Measurements from ENCODE around the gene STXBP3. TPM values are rescaled to one million over a fixed set of nuclear protein-coding genes. Genes with fewer than 3 reads are reported as not detected.

Gene STXBP3
- total and polyA plus RNA-seq, 2 of the 8 experiments (the other 6 are each of a cell fraction or from before 2014, with no cell fraction given): 6.0 to 38.5 TPM

DNA sequence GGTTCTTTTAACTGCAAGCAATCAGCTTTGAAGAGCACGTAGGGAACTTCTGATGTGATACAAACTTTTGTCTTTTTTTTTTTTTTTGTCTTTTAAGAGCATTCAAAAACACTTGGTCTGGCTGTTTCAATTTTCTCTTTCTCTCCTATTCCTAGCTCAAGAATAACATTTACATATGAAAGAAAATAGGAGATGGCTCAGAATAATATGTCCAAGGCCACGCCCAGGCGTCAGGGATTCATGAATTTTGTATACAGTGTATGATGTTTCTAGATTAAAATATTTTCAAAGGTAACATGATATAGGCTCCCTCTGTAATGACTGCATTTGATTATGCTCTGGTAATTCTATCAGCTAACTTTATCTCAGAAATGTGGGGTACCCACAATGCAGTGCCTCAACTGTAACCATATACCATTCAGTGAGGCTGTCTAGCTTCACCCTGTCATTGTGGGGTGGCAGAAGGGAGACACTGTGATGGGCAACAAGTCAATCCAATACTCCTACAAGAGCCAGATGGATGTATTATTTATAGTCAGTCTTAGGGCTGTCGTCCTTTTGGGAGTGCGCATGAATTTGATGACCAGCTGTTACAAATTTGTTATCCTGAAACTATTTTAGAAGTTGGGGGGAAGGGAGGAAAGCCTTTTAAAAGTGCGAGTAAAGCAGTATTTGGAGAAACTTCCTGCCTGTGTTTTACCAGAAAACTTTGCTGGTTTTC is 111.9 kb downstream of the STXBP3 start:
- Histone ChIP-seq H4K91ac (replicated peaks; ENCODE audit: insufficient read length, low read length) (no peak overlapping the region), H4K20me1 (replicated peaks in 1 of 2; ENCODE audit: control insufficient read depth in 1 of 2, insufficient read depth in 2 of 2, low read length in 2 of 2) (no peaks in the 10 kb centered on the region), H4K5ac (ENCODE audit: insufficient read length, low read depth, low read length) (no peak overlapping the region), H2AFZ (ENCODE audit: low read length) (no peak overlapping the region), H2BK15ac (ENCODE audit: low read length) (no peak overlapping the region), H3K4ac (replicated peaks; ENCODE audit: insufficient read length, low read depth, low read length) (no peak overlapping the region), H2BK20ac (ENCODE audit: low read length) (no peak overlapping the region), H3K27ac (ENCODE audit: low read depth, low read length) (no peak overlapping the region), H3K79me1 (ENCODE audit: low read depth, low read length) (no peaks in the 10 kb centered on the region), H2BK12ac (ENCODE audit: low read depth, low read length) (no peak overlapping the region), H2BK5ac (ENCODE audit: low read depth, low read length) (no peak overlapping the region), H2AK5ac (ENCODE audit: low read depth, low read length) (no peak overlapping the region), H3K14ac (ENCODE audit: insufficient read length) (no peak overlapping the region), H3K9ac (replicated peaks in 1 of 4; ENCODE audit: extremely low read depth in 1 of 4, low read depth in 3 of 4, low read length in 3 of 4) (no peak overlapping the region), H3K27me3 (replicated peaks in 1 of 4; ENCODE audit: control insufficient read depth in 3 of 4, extremely low read depth in 1 of 4, insufficient read depth in 3 of 4, low read length in 3 of 4) (no peaks in the 10 kb centered on the region), H3K23ac (ENCODE audit: insufficient read length) (no peak overlapping the region), H4K8ac (ENCODE audit: extremely low read depth, insufficient read depth, low read length) (no peak overlapping the region), H3K56ac (replicated peaks; ENCODE audit: insufficient read length, low read depth, low read length) (no peak overlapping the region), H3K18ac (ENCODE audit: extremely low read depth, low read length) (no peak overlapping the region), H3K79me2 (ENCODE audit: control insufficient read depth in 1 of 2, insufficient read depth in 2 of 2, low read length in 2 of 2) (no peaks in the 10 kb centered on the region), H3K4me3 (ENCODE audit: extremely low read depth in 1 of 4, insufficient read depth in 2 of 4, low read depth in 3 of 4, low read length in 4 of 4) (no peak overlapping the region), H3K4me1 (replicated peaks in 1 of 4; ENCODE audit: control insufficient read depth in 3 of 4, insufficient read depth in 4 of 4, low read length in 3 of 4) (no peaks in the 10 kb centered on the region), H3K4me2 (ENCODE audit: insufficient read depth in 1 of 2, low read depth in 2 of 2, low read length in 2 of 2) (no peak overlapping the region), H3K9me3 (ENCODE audit: insufficient read depth in 2 of 2, low read depth in 1 of 2, low read length in 1 of 2) (no peaks in the 10 kb centered on the region), H3K23me2 (ENCODE audit: low read depth, low read length) (no peaks in the 10 kb centered on the region), H2BK120ac (replicated peaks; ENCODE audit: low read depth, low read length) (no peak overlapping the region), H3K36me3 (ENCODE audit: control insufficient read depth in 2 of 4, insufficient read depth in 4 of 4, low read length in 3 of 4) (no peaks in the 10 kb centered on the region)
- 84% methylated on average over 6 of the region's 6 CpGs; no CpG with 5 or more reads in 1 of the 2 experiments for WGBS, 2 experiments (ENCODE audit: extremely low coverage in 1 of 2, insufficient coverage in 1 of 2, insufficient read length in 1 of 2, insufficient replicate concordance in 2 of 2, low coverage in 1 of 2, low lambda C conversion rate in 2 of 2, missing lambda C conversion rate in 1 of 2)
- FAIRE-seq (no peak), DNase-seq (ENCODE audit: low read depth in 1 of 2, low spot score in 2 of 2) (no peak)
- TF ChIP-seq TCF12 (IDR thresholded peaks at IDR 0.05; ENCODE audit: low read depth, low read length) (no peak), PHF8 (conservative IDR thresholded peaks at IDR 0.05; ENCODE audit: low read depth, low read length) (no peak), SIX5 (IDR thresholded peaks at IDR 0.05; ENCODE audit: low read depth, low read length) (no peak), CTBP2 (IDR thresholded peaks at IDR 0.05; ENCODE audit: borderline replicate concordance, insufficient read depth, insufficient read length, low read length) (no peak), CEBPB (IDR thresholded peaks at IDR 0.05; ENCODE audit: low read depth, low read length) (no peak), HDAC6 (IDR thresholded peaks at IDR 0.05; ENCODE audit: low read depth, low read length) (no peak), SIRT6 (IDR thresholded peaks at IDR 0.05; ENCODE audit: low read length) (no peak), TAF7 (optimal IDR thresholded peaks at IDR 0.05; ENCODE audit: borderline replicate concordance, low read depth, low read length) (no peak), CBX8 (IDR thresholded peaks at IDR 0.05; ENCODE audit: borderline replicate concordance, low read depth, low read length) (no peak)
- POLR2A ChIA-PET (ENCODE audit: partially characterized antibody): no interaction called here
- CTCF ChIA-PET (ENCODE audit: partially characterized antibody): interaction anchor here (0.6 to 1.6 kb wide), 2 partner anchors 39 to 160 kb away, joined by 3 to 8 read pairs; no protein-coding TSS in a partner anchor
